Muscle layer of duodenum (tissue), 2 donors: ENCODE results near the gene THAP7.

Source experiments
- H3K27ac ChIP-seq: one replicate; pipeline ENCODE4 v1.7.0; 2013; ENCODE audit warnings: mild to moderate bottlenecking, low read length
- H3K27me3 ChIP-seq: one replicate; pipeline ENCODE4 v1.7.0; 2013; ENCODE audit warnings: low read depth, mild to moderate bottlenecking, control low read depth, low read length
- H3K36me3 ChIP-seq, 2 donors: one replicate each; pipeline ENCODE4 v1.7.0; 2013; ENCODE audit warnings: low read length in 2 of 2, control low read depth in 1 of 2, mild to moderate bottlenecking in 1 of 2; ENCODE audit not compliant: insufficient read depth in 2 of 2, control insufficient read depth in 1 of 2
- H3K4me1 ChIP-seq, 2 donors: one replicate each; pipeline ENCODE4 v1.7.0; 2013; ENCODE audit warnings: low read length in 2 of 2, mild to moderate bottlenecking in 2 of 2, control low read depth in 1 of 2, moderate library complexity in 1 of 2; ENCODE audit not compliant: insufficient read depth in 2 of 2, control insufficient read depth in 1 of 2
- H3K4me3 ChIP-seq, 2 donors: one replicate each; pipeline ENCODE4 v1.7.0; 2013; ENCODE audit warnings: low read length in 2 of 2, low read depth in 1 of 2, mild to moderate bottlenecking in 1 of 2
- H3K9me3 ChIP-seq, 2 donors: one replicate each; pipeline ENCODE4 v1.7.0; 2013; ENCODE audit warnings: low read length in 2 of 2, control low read depth in 1 of 2, mild to moderate bottlenecking in 1 of 2; ENCODE audit not compliant: control insufficient read depth in 1 of 2
- donor health status: healthy.

The THAP7 gene

DNA sequence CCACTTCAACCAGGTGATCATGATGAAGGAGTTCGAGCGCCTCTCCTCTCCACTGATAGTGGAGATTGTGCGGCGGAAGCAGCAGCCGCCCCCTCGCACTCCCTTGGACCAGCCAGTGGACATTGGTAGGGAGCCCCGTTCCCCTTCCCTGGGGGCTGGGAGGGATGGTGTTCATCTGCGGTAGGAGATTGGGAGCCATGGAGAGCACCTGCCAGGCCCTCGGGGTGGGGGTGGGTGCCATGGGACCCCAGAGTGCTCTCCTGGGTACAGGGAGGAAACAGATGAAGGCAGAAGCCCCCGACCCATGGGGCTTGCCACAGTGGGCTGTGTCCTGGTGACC, 7.0 kb downstream of the THAP7 start:
- Histone ChIP-seq H3K27me3 (no peaks in the 10 kb centered on the region), H3K9me3 (no peaks in the 10 kb centered on the region), H3K27ac (no peak overlapping the region), H3K4me1 (peaks cover 0 to 5% of the 10 kb centered on the region in 2 donors), H3K36me3 (peaks cover 17 to 94% of the 10 kb centered on the region in 2 donors), H3K4me3 (no peak overlapping the region)

DNA sequence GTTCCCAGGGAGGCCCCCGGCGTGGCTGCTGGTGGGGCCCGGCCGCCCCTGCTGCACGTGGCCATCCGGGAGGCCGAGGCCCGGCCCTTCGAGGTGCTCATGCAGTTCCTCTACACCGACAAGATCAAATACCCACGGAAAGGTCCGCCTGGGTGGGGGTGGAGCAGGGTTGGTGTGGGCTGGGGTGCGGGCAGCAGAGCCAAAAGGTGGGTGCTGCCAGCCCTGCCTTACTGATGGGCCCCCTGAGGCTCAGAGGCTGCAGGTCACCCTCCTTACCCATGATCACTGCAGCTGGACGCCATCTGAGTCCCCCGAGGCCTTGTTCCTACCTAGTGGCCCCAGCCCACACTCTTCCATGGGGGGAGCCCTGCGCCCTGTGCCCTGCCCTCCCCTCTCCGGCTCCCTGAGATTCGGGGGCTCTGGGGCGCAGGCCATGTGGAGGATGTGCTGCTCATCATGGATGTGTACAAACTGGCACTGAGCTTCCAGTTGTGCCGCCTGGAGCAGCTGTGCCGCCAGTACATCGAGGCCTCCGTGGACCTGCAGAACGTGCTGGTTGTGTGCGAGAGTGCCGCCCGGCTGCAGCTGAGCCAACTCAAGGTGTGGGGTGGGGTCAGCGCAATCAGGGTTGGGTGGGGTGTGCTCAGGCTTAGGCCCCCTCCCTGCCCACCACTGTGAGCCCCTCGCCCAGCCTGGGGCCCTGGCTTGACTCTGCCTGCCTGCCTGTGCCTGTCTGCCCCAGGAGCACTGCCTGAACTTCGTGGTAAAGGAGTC, 7.6 kb downstream of the THAP7 start:
- H3K4me1 ChIP-seq: no peaks in the 10 kb centered on the region
- peaks cover 17 to 89% of the 10 kb centered on the region in 2 donors for H3K36me3 ChIP-seq
- H3K27me3 ChIP-seq: no peaks in the 10 kb centered on the region
- no peak overlapping the region for H3K4me3 ChIP-seq
- no peaks in the 10 kb centered on the region for H3K9me3 ChIP-seq
- H3K27ac ChIP-seq: no peak overlapping the region

DNA sequence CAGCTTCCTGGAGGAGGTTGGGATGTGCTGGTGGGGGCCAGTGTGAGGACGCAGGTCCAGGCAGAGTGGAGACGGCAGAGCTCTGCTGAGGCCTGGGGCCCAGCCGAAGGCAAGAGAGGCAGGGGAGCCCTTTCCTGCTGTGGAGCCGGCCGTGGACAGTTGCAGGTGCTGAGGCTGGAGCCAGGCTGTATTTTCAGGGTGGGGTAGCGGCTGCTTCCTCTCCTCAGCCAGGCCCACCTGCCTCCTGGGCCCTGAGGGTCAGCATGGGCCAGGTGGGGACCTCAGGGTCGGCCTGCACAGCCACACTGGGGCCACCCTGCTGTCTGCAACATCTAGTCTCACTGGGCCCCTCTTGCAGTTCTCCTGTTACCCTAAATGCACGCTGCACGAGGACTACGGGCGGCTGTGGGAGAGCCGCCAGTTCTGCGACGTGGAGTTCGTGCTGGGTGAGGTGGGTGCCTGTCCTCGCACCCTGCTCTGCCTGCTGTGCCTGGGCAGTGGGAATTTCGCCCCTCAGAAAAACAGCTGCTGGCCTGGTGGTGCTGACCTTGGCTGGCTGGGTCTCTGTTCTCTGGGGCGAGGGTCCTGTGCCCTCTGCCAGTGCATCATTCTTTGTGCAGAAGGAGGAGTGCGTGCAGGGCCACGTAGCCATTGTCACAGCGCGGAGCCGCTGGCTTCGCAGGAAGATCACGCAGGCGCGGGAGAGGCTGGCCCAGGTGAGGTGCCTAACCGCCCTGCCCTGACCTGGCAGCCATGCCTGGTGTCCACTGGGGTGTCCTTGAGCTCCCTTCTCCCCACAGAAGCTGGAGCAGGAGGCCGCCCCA, 8.4 kb downstream of the THAP7 start:
- Histone ChIP-seq H3K27me3 (no peaks in the 10 kb centered on the region), H3K36me3 (peaks cover 17 to 81% of the 10 kb centered on the region in 2 donors), H3K27ac (no peak overlapping the region), H3K9me3 (no peaks in the 10 kb centered on the region), H3K4me1 (no peaks in the 10 kb centered on the region), H3K4me3 (no peak overlapping the region)

DNA sequence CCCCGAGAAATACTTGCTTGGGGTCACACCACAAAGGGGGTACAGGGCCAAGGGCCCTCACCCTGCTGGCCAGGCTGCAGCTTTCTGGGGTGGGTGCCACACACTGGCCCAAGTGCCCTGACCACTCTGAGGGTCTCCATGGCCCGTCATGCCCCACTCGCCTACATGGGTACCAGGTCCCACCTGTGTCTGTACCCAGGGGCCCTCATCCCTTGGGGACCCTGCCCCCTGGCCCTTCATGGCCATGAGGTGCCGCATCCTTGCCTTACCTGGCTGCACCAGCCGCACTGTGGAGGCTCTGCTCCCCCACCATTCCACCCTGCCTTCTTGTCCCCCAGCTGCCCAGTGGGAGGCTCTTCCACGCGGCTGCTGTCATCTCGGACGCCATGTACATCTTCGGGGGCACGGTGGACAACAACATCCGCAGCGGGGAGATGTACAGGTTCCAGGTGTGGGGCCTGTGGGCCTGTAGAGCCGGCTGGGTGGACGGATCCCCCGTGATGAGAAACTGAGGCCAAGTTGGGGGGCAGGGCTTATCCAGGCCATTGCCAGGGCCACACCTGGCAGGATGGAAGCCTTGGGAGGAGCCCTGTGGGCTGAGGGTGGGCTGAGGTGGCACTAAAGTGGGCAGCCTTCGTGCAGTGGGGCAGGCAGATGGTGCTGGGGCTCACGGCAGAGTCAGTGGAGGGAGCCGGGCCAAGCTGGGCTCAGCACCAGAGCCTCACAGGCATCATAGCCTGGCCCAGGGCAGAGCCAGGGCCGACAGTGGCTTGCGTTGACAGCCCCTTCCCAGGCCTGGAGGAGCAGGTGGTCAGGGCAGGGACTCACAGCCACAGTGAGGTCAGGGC, 9.2 kb downstream of the THAP7 start:
- no peaks in the 10 kb centered on the region for H3K9me3 ChIP-seq
- H3K4me3 ChIP-seq: no peak overlapping the region
- no peaks in the 10 kb centered on the region for H3K4me1 ChIP-seq
- H3K36me3 ChIP-seq: peaks cover 17 to 79% of the 10 kb centered on the region in 2 donors
- no peak overlapping the region for H3K27ac ChIP-seq
- no peaks in the 10 kb centered on the region for H3K27me3 ChIP-seq

DNA sequence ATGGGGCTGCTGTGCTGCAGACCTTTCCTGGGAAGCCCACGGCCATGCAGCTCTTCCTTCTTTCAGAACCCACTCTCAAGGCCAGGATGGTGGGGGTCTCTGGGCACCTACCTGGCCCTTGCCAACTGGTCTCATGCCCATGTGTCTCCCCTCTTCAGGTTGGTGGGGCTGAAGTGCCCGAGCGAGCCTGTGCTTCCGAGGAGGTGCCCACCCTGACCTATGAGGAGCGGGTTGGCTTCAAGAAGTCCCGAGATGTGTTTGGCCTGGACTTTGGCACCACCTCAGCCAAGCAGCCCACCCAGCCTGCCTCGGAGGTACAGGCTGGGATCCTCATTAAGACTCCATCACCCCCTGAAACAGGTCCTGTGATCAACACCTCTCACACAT, 9.9 kb downstream of the THAP7 start:
- Histone ChIP-seq H3K4me3 (no peak overlapping the region), H3K9me3 (no peaks in the 10 kb centered on the region), H3K36me3 (peaks cover 17 to 78% of the 10 kb centered on the region in 2 donors), H3K4me1 (no peaks in the 10 kb centered on the region), H3K27me3 (no peaks in the 10 kb centered on the region), H3K27ac (no peak overlapping the region)

DNA sequence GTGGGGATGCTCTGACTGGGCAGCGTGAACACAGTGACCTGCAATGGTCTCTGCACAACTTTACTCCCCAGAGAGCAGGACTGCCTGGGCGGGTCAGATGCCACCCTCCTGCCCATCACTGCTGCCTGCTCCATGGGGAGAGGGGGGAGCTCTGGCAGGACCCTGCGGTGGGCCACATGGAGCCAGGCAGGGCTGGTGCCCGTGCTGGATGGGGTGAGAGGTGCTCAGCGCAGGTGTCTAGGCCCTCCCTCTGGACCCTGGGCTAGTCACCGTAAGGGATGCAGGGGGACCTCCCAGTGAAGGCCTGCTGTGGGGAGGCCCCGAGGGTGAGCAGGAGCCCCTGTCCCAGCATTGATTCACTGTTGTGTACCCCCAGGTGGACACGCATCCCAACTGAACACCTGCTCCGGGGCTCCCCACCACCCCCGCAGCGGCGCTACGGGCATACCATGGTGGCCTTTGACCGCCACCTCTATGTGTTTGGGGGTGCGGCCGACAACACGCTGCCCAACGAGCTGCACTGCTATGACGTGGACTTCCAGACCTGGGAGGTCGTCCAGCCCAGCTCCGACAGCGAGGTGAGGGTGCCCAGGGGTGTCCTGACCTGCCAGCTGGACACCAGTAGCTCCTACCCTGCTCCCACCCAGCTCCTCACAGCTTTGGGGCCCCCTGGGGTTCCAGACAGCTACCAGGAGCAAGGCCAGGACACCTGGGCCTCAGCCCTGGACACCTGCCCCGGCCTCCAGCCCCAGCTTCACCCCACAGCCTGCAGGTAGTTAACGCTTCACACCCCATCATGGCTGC, 10.5 kb downstream of the THAP7 start:
- peaks cover 17 to 77% of the 10 kb centered on the region in 2 donors for H3K36me3 ChIP-seq
- H3K27ac ChIP-seq: no peak overlapping the region
- no peaks in the 10 kb centered on the region for H3K4me1 ChIP-seq
- no peaks in the 10 kb centered on the region for H3K27me3 ChIP-seq
- H3K9me3 ChIP-seq: no peaks in the 10 kb centered on the region
- H3K4me3 ChIP-seq: no peak overlapping the region

DNA sequence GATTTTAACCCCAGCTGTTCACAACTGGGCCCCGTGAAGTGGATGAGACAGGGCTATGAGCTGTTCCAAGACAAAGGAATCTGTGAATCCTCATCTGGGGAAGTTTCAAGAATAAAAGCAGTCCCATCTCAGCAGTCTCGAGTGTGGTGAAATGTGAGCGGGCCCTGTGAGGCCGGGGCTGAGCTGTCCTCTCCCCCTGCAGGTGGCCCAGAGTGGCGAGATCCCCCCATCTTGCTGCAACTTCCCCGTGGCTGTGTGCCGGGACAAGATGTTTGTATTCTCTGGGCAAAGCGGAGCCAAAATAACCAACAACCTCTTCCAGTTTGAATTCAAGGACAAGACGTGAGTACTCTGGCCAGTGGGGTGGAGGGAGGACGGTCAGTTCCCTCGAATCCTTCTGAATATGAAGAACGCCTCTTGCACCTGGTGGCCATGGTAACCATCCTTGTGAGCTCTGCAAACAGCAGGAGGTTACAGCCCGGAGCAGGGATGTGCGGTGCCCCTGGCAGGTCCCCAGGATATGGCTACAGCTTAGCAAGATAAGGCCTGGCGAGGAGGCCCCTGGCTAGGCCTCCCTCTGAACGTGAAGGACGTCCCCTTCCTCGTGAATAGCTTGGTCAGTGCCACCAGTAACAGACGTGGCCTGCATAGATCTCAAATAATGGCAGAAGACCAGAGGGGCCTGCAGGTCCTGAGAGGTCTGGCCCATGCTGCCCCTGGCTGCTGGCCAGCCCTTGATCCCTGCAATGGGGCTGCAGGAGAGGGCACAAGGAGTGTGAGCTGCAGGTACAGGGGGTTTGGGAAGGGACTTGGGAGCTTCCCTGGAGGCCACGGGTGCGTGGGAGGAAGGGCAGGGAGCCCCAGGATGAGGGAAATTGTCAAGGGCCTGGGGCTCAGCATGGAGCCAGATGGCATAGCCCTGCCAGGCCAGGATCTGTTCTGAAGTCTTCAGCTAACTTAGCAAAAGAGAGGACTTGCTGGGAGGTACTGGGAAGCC, 11.4 kb downstream of the THAP7 start:
- Histone ChIP-seq H3K9me3 (no peaks in the 10 kb centered on the region), H3K4me1 (no peaks in the 10 kb centered on the region), H3K27me3 (no peaks in the 10 kb centered on the region), H3K27ac (no peak overlapping the region), H3K36me3 (peaks cover 13 to 75% of the 10 kb centered on the region in 2 donors), H3K4me3 (no peak overlapping the region)

DNA sequence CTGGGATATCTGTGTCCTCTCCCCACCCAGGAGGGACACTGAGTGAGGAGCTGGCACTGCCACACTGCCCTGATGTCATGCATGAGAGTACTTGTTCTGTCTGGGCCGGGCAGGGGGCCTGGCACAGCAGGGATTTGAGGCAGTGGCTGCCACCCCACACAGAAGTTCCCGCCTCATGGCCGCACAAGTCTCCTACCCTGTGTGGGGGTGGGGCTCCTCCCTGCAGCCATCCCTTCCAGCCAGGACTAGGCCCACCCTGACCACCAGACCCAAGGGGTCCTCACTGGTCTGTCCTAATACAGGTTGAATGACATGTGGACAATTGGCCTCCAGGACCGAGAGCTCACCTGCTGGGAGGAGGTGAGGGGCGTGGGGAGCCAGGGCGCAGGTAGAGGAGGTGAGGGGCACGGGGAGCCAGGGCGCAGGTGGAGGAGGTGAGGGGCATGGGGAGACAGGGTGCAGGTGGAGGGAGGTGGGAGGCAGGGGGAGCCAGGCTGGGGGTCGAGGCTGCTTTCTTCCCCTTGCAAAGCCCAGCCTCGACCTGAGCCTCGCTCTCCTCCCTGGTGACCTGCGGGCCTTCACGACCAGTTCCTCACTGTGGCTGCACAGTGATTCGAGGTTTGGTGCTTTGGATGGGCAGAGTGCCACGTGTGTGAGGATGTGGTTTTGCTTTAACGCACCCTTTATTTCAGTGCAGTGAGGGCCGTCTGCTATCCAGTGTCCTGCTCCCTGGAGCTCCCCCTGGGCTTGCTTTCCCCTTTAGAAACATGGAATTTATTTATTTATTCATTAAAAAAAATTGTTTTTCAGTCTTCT, 12.4 kb downstream of the THAP7 start:
- Histone ChIP-seq H3K9me3 (no peaks in the 10 kb centered on the region), H3K4me1 (no peaks in the 10 kb centered on the region), H3K27ac (no peak overlapping the region), H3K27me3 (no peaks in the 10 kb centered on the region), H3K4me3 (no peak overlapping the region), H3K36me3 (peaks cover 13 to 69% of the 10 kb centered on the region in 2 donors)

DNA sequence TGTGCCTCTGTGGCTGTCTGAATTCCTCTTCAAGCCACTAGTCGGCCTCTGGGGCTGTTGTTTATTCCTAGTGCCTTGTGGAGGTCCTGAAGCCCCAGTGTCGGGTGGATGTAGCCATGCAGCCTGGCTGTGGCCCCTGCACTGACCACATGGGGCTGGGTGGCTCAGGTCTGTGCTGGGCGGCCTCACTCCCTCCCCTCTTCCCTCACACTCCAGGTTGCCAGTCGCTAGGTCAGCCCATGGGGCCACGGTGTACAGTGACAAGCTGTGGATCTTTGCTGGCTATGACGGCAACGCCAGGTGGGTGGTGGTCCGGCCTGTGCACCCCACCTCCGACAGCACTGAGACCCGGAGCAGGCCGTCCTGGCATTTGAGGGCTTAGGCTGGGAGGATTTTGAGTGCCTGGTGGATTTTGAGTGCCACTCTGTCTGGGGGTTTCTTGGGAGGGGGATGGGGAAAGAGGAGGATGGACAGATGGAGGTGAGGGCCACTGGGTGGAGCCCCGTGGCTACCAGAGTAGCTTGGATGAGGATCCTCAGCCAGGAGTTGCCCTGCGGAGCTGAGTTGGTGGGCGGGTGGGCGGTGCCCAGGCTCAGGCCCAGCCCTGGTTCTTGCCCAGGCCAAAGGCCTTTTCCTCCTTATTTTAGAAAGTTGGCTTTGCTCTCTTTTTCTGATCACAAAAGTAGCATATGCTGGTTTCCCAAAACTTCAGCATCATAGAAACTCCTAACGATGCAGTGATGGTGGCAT, 13.2 kb downstream of the THAP7 start:
- H3K9me3 ChIP-seq: no peaks in the 10 kb centered on the region
- H3K36me3 ChIP-seq: peaks cover 18 to 61% of the 10 kb centered on the region in 2 donors
- peaks cover 0 to 5% of the 10 kb centered on the region in 2 donors for H3K4me1 ChIP-seq
- no peaks in the 10 kb centered on the region for H3K27me3 ChIP-seq
- H3K4me3 ChIP-seq: no peak overlapping the region
- H3K27ac ChIP-seq: no peak overlapping the region
